NCI-H526 (cell line): ENCODE results near the gene POU6F2.

Experiments used
- DNase-seq, 2 experiments: peaks; one replicate each; lab custom pipeline; 2025; lab: John Stamatoyannopoulos, UW

The POU6F2 gene

DNA sequence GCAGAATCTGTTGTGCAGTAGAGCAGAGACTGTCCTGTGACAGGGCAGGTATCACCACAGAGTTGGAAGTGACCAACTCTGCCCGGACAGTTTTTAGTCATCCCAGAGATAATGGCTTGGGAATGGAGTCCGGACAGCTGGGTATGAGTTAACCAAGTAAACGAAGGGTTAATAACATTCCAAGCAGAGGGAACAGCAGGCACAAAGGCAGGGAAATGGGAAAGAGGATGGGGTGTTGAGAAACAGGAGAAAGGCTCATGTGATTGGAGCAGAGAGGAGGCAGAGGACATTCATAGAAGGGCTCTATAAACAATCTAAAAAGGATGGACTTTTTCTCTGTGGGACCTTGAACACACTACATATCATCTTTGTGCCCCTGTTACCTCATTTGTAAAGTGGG, 456.3 kb downstream of the POU6F2 start:
- DNase-seq, result no peak

DNA sequence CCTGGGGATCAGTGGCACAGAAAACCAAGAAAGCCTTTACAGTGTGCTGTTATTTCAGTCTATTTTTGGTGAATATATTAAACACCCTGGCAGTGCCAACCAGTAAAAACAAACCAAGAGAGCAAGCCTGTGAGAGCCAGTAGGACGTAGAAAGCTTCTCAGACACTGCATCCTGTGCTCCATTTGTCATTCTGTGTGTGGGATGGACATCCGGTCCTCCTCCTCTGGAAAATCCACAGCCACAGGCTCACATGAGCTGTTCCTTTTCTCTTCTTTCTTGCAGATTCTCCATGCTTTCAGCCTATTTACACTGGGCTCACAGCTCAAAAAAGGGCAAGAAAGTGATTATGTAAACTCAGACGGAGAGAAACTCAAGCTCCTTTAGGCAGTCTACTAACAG, 468.8 kb downstream of the POU6F2 start:
- DNase-seq, result no peak

- no peak for DNase-seq
These were observed 474.2 kb downstream of the POU6F2 start for GRCh38 chr7:39451901-39452300.

DNA sequence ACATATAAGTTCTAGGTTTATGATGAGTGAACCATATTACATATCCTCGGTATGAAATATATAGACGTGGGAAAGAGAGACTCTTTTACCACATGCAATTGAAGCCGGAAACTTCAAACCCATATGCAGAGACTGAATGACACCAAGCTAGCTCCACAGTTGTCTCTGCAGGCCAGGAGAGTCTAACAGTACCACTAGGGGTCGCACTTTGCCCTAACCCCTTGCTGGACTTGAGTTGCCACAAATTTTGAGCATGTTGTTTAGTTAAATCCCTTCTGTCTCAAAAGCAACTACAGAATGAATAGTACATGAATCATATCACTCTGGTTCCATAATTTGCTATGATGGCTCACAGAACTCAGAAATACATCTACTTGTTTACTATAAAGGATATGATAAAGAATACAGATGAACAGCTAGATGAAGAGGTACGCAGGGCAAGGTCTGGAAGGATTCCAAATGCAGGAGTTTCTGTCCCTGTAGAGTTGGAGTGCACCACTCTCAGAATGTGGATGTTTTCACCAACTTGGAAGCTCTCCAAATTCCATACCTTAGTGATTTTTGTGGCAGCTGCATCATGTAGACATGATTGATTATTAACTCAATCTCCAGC, 476.1 kb downstream of the POU6F2 start:
- peak in 1 of 2 experiments; percentile 72 for DNase-seq

GRCh38 chr7:39458061-39458745, 480.5 kb downstream of the POU6F2 start:
- DNase-seq, result peak in 1 of 2 experiments; percentile 51

- no peak for DNase-seq
These were observed 481.9 kb downstream of the POU6F2 start for GRCh38 chr7:39459636-39460035.

GRCh38 chr7:39460486-39460885, 482.8 kb downstream of the POU6F2 start:
- no peak for DNase-seq

- DNase-seq, result no peak
These were observed 483.6 kb downstream of the POU6F2 start for GRCh38 chr7:39461263-39461820.

DNA sequence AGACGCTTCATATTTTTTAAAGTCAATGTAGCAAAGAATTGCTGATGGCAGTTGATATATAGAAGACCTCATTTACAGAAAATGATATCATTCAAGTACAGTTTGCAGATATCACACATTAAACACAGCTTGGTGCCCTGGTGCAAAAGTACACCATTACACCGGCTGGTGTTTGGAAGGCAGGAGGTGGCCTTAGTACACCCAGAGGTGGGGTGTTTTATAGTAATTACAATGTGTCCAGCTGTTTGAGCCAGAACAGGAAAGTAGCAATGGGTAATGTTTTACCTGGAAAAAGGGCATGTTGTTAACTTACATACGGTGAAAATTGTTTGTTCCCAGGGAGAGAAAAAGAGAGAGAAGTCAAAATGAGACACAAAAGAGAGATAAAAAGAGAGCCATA, 485.5 kb downstream of the POU6F2 start:
- DNase-seq, result no peak

DNA sequence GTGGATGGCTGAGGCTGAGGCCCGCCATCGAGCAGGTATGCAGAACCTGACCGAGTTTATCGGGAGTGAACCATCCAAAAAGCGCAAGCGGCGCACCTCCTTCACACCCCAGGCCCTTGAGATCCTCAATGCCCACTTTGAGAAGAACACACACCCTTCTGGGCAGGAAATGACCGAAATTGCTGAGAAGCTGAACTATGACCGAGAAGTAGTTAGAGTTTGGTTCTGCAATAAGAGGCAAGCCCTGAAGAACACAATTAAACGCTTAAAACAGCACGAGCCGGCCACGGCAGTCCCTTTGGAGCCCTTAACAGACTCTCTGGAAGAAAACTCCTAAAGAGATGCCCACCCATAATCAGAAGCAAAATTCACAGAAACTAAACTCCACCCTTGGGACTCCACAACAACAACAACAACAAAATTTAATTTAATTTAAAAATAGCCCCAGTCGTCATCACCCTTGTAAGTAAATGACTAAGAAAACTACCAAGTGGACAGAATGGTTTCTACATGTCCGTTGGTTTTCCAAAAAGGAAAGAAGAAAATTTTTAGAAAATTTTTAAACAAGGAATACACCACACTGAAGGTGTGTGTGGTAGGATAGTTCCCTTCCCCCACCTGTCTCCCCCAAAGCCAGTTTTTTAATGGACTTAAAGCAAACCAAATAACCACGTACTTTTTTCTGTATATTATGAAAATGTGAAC, 486.8 kb downstream of the POU6F2 start:
- no peak for DNase-seq

DNA sequence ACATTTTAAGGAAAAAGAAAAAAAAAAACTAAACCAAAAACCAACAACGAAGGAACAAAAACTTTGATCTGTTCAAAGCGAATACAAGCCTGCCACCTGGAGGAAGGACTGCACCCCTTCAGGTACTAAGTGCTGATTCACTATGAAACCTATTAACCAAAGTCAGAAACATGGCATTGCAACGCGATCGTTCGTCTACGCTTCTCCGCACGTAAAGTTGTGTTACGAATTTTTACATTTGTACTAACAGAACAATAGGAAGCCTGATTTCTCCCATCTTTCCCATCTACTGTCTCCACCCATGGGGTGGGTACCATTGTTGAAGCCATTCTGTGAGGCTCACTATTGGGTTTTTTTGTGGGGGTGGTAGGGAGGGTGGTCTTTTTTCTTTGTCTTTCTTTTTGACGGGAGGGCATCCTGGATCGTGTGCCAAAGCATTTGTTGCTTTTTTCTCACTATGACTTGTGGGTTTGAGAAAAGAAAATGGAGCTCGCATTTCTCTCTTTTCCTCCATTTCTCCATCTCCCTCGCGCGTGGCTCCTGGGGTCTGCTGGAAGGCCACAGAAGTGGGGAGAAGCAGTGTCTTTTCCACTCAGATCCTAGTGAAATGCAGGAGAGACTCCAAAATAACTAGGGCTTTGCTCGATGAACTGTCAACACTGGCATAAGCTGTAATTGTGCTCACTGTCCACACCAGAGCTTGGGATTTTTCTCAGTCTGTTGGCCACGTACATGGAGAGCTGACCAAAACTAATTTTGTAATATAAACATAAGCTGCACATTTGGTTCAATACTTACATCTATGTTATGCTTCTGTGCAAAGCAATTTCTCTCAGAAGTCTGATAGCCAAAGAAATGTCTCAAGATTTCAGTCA, 487.6 kb downstream of the POU6F2 start:
- peak; percentile 12 to 80 for DNase-seq

DNA sequence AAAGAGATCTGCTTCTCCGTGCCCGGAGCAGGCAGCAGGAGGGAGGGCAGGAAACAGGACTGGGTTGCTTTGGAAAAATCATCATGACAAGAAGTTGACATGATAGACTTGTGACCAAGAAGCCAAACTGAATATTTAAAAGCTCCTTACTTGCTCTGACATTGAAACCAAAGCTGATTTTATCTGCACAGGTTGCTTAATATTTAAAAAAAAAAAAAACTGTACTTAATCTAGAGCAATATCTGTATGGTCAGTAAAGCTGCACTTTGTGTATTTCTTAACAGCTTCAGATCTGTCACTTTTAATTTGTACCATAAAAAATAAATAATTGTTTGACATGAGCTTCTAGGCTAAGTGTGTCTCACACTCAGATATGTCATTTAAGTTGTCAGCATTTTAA, 490.6 kb downstream of the POU6F2 start:
- DNase-seq, result no peak

- DNase-seq, result no peak
These were observed 491.2 kb downstream of the POU6F2 start for GRCh38 chr7:39468808-39469374.

GRCh38 chr7:39480901-39481300, 503.2 kb downstream of the POU6F2 start:
- no peak for DNase-seq

- no peak for DNase-seq
These were observed 511.0 kb downstream of the POU6F2 start for GRCh38 chr7:39488467-39489393.

- DNase-seq, result no peak
These were observed 512.6 kb downstream of the POU6F2 start for GRCh38 chr7:39490296-39490695.

DNA sequence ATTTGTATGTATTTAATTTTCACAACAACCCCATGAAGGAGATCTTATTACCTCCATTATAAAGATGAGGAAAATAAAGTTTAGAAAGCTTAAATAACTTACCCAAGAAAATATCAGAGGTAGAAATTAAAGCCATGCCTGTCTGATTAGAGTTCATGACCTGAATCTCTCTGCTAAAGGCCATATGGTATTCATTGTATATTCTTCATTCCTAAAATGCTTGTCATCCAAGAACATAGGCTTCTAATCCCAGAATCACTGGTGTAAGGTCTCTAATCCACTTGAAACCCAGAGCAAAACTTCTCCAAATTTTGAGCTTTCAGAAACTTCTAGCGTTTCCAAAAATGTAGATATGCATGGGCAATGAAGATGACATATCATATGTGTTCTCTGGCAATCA, 516.2 kb downstream of the POU6F2 start:
- no peak for DNase-seq

DNA sequence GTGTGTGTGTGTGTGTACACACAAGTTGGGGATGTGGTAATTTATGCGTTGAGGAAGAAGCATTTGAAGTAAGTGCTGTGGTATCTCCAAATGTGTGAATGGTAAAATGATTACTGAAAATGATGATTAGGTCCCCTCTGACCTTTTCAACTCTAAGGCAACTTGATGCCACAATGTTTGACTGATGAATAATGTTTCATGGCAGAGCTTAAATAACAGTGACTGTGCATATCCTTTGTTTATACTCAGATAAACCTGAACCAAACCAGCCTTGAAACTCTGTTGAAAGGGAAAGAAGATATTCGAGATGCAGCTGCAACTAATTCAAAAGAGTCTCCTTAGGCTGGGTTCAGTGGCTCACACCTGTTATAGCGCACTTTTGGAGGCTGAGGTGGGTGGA, 523.6 kb downstream of the POU6F2 start:
- no peak for DNase-seq

DNA sequence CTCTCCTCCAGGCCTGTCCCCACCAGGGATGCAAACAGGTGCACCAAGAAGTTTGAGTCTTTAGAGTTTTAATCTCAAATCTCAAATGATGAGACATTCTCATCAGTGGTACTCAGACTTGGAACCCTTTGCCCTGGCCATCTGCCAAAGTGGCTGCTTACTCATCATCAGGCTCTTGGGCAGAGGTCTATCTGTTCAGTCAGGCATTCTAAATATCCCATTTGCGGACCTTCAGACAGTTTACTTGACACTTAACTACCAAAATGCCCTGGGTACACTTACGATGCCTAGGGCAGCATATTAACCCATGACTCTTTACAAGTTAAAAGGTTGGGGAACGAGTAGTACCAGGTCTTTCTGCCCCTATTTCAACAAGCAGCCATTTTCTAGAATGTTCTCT, 527.3 kb downstream of the POU6F2 start:
- DNase-seq, result no peak

DNA sequence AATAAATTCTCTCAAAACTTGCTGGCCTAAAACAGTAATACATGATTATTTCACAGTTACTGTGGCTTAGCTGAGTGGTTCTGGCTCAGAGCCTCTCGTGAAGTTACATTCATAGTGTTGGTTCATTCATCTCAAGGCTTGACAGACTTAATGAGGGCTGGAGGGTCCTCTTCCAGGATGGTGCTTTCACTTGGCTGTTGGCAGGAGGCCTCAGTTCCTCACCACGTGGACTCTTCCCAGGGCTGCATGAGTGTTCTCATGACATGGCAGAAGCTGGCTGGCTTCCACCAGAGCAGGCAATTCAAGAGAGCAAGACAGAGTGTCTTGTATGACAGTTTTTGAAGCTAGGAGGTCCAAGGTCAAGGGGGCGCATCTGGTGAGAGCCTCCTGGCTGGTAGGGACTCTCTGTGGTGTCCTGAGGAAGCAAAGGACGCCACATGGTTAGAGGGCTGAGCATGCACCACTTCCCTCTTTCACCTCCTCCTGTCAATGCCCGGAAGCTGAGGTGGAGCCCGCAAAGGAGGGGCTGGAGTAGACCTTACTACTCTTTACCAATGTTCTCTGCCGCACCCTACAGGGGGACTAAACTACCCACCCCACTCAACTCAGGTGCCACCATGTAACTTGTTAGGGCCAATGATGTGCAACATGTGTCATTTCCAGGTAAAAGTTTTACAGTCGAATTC, 530.3 kb downstream of the POU6F2 start:
- no peak for DNase-seq
